HG03571 (cell line): ENCODE measurements around the gene ADAP1.
"Not testable (repeated sequence)": the region's sequence is repeated elsewhere in the genome, so short reads cannot be mapped to it uniquely, and the experiment has no call there.

Source experiments
- ATAC-seq: cut with Tn5 transposase; IDR thresholded peaks from one replicate; pipeline ENCODE4 v1.9.1; 2021; ENCODE audit not compliant: unreplicated experiment

The ADAP1 gene

DNA sequence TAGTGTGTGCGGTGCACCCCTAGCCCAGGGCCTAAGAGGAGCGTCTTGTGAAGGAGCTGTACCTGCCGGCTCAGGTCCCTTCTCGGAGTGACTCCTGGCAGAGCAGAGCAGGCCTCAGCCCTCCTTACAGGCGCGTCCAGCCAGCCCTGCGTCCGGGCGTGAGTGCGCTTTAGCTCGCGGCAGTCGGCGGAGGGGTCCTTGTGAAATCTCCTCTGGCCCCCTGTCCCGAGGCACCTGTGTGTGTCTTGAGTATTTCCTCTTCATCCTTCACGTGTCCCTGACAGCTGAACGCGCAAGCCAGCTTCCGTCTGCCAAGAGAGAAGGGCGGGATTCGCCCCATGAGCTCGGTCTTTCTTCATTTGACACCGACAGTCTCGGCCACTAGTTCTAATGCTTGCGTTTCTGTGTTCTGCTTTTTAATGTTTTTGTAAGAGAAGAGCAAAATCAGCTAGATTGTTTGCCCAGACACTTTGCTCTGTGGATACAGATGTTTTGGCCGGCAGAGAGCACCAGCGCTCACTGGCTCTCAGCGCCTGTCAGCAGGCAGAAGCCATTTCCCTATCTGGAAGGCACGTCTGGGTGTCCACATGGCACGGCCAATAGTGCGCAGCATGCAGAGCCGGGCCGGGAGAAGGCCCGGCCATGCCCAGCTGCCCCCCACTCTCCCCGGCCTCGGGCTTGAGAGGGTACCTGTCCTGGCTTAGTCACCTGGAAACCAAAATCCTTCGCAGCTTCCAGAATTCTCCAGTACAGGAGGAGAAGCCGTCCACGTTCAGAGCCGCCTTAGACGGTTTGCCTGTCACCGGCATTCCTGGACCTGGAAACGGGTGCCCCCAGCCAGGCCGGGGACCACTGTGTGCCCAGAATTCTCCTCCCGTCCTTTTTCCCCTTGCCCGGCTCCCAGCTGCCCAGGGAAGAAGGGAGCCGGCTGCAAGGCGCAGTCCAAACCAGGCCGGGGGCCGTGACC lies 71.1 kb downstream of the ADAP1 start:
- ATAC-seq = no peak

DNA sequence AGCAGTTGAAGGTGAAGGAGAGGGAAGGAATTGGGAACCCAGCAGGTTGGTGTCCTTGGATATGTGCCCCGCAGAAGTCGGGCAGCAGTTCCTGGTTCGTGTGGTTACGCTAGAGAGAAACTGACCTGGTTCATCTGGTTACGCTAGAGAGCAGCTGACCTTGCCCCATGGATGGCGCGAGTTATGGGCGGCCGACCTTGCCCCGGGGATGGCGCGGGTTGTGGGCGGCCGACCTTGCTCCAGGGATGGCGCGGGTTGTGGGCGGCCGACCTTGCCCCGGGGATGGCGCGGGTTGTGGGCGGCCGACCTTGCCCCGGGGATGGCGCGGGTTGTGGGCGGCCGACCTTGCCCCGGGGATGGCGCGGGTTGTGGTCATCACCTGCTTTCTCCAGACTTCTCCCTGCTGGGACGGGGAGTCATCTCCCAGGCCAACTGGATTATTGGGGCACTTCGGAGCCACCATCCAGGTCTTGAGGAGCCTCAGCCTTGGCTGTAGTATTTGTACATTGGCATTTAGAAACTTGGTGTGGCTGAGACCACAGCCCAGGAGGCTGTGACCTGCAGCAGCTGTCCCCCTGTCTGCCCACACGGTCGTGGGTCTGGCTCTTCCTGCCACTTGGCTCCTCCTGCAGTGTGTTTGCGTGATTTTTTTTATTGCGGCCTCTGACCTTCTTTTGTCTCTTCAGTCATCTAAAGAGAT lies 72.0 kb downstream of the ADAP1 start:
- no peak for ATAC-seq

GRCh38 chr7:881441-882234 lies 72.8 kb downstream of the ADAP1 start:
- no peak for ATAC-seq

- ATAC-seq = no peak
Measured at GRCh38 chr7:880450-880849, 74.0 kb downstream of the ADAP1 start.

DNA sequence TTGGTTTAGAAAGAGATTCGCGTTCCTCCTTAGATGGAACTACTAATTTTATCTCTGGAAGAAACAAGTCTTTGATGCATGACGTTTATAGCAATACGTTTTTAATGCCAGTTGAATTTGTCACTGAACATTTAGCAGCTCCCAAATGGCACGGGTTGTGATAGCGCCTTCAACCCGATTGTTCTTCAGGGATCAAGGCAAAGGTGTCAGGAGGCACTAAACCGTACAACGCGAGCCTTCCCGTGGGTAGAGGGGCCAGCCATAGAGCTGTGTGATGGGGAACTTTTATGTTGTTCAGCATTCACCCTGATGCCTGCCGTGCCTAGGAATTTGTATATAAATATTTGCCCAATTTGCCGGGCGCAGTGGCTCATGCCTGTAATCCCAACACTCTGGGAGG lies 74.8 kb downstream of the ADAP1 start:
- no peak for ATAC-seq

- ATAC-seq = no peak
Measured at GRCh38 chr7:879093-879492, 75.4 kb downstream of the ADAP1 start.

DNA sequence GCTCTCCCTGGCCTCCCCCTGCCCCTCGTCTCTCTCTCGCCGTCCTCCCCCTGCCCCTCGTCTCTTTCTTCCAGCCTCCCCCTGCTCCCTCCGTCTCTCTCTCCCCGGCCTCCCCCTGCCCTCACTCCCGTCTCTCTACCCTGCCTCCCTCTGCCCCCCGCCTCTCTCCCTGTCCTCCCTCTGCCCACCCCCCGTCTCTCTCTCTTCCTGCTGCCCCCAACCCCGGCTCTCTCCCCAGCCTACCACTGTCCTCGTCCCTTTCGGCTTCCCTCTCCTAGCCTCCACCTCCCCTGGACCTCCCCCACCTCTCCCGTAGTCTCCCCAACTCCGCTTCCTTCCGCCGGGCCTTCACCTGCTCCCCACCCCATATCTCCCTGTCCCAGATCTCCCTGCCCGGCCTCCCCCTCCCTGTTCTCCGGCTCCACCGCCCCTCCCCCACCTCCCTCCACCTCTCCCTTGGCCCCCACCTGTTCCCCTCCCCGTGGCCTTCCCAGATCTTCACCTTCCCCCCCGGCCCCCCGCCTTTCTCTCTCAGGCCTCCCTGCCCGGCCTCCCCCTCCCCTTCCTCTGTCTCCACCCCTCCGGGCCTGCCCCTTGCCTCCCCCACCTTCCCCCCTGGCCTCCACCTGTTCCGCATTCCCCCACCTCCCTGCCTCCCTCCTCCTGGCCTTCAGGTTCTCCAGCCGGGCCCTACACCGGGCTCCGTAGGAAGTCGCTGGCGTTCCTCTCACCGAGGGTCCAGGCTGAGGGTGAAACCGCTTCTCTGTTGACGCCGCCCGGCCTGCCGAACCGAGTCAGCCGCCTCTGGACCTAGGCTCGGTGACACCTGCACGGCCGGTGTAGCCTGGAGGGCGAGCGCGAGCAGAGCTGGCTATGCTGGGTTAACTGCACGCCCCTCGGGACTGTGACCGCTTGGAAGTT lies 76.9 kb downstream of the ADAP1 start:
- no peak for ATAC-seq

GRCh38 chr7:876972-877311 lies 77.5 kb downstream of the ADAP1 start:
- peak; percentile 23 for ATAC-seq

DNA sequence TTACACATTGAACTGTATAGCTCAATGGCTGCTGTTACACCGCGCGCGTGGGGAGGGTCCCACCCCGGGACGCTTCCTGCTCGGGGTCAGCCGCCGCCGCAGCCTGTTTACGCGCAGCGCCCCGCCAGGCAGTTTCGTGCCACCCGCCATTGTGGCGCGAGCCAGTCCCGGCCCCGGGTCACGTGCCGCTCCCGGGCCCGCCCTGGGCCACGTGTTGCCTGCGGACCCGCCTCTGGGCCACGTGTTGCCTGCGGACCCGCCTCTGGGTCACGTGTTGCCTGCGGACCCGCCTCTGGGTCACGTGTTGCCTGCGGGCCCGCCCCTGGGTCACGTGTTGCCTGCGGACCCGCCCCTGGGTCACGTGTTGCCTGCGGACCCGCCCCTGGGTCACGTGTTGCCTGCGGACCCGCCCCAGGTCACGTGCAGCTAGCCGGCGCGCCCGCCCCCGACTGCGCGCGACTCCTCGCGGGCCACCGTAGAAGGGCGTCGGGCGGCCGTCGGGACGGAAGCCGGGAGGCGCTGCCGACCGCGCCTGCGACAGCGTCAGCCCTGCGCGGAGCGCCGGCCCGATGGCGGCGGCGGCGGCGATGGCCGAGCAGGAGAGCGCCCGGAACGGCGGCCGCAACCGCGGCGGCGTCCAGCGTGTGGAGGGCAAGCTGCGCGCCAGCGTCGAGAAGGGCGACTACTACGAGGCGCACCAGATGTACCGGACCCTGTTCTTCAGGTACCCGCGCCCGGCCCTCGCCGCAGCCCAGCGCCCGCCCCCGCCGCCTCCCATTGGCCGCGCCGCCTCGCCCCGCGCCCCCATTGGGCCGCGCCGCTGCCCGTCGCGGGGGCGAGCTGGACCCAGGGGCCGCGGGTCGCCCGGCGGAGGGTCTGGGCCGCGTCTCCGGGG lies 78.2 kb downstream of the ADAP1 start, which contains the start of gene GET4:
TSS of gene GET4 (plus strand) at position 478 of the 895 bp plus-strand sequence. CDS start at position 570, 92 bp downstream.
- ATAC-seq = peak; percentile 58

DNA sequence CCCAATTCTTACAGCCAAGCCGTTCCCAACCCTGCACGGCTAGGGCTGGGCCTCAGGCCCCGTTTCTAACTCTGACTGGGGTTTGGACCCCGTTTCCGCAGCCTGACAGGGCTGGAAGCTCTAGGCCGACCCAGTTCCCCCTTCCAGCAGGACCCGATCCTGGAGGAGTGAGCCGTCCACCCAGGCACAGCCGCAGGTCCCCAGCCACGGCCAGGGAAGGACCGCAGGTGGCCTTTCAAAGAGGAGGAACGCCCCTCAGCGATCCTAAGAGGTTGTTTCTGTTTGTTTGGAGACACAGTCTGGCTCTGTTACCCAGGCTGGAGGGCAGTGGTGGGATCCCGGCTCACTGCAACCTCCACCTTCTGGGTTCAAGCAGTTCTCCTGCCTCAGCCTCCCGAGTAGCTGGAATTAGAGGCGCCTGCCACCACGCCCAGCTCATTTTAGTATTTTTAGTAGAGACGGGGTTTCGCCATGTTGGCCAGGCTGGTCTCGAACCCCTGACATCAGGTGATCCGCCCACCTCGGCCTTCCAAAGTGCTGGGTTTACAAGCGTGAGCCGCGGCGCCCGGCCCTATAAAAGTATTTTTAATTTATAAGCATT lies 78.9 kb downstream of the ADAP1 start:
- no peak for ATAC-seq

DNA sequence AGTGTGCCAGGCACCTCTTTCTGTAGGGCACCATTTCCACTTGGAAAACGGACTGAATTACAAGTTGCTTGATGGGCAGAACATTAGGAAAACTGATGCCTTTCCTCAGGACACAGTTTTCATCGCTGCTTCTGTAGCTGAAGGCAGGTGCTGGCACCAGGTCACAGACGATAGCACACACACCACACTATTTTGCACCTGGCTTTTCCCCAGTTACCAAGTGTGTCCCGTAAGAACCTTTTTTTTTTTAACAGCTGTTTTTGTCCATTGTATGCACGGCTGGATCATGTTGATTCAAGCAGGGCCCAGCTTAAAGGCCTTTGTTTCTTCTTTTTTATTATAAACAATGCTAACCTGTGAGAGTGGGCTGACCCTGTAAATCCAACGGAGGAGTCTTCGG lies 79.4 kb downstream of the ADAP1 start:
- ATAC-seq = no peak

DNA sequence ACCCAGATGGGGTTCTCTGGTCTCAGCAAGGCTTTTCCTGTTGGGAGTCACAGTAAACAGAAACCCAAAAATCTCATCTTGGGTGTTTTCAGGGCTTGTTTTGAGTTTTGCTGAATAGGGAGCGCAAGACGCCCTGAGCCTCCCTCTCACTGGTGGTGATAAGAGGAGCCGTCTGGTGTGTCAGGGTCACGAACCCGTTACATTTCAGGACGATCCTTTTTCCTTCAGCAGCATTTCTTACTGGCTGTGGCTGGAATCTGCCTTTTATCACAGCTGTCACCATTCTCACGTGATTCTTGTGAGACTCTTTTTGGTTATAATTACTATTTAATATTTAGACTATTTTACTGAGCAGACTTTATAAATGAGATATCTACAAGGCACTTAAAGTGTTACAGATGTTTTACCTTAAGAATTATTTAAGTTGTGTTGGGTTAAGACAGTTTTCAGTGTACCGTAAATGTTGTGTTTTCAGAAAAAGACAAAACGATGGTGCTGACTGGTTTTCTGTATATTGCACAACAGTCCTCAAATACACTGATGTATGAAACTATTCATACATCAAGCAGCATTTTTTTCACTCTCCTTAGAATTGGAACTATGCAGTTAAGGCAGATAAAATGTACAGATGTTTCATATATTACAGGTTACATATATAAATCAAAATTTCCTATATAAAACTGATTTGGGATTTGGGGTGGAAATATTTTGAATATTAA lies 80.3 kb downstream of the ADAP1 start:
- ATAC-seq = no peak

- ATAC-seq = no peak
Measured at GRCh38 chr7:873367-874002, 81.0 kb downstream of the ADAP1 start.

- not testable (repeated sequence) for ATAC-seq
Measured at GRCh38 chr7:872685-873084, 81.8 kb downstream of the ADAP1 start.

GRCh38 chr7:871900-872537 lies 82.5 kb downstream of the ADAP1 start:
- no peak for ATAC-seq

- no peak for ATAC-seq
Measured at GRCh38 chr7:869348-869747, 85.1 kb downstream of the ADAP1 start.

DNA sequence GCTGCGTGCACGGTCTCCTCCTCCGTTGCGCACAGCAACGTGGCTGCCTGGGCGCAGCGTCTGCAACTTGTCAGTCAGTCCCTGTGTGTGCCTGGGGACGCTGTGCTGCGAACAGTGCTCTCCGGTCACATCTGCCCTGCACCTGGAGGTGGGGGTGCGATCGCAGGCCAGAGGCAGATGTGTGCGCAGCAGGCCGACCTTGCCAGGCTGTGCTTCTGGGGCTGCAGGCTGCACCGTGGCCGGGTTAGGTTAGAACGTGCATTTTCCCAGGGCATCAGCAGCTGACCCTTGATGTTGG lies 86.3 kb downstream of the ADAP1 start:
- ATAC-seq = no peak
